HEK293 (cell line): ENCODE data around the gene B2M.

Source experiments
- CTCF ChIA-PET: fragments of 350-600 bp; formaldehyde crosslinking; extraction: SDS; loops from one replicate; lab custom pipeline; 2021; ENCODE audit warnings: antibody characterized with exemption; lab: Yijun Ruan, JAX
- POLR2A ChIA-PET: fragments of 300-600 bp; formaldehyde crosslinking; extraction: SDS; loops from one replicate; lab custom pipeline; 2020; ENCODE audit warnings: antibody characterized with exemption, inconsistent platforms; lab: Yijun Ruan, JAX
- H3K27ac ChIP-seq: fragments of 200-500 bp; sonication (Bioruptor generic); 2 replicates; pipeline ENCODE4 v1.5.1; 2014; ENCODE audit warnings: low read depth, low read length, control low read depth, inconsistent platforms; ENCODE audit errors: extremely low read depth
- H3K36me3 ChIP-seq, 2 experiments: fragments of 200-500 bp in 1 of 2; sonication (Bioruptor generic) in 1 of 2; 1 replicate in 1 of 2; 2 replicates in 1 of 2; pipeline ENCODE4 v1.5.1; 2014 to 2017; ENCODE audit warnings: inconsistent platforms in 2 of 2, low read length in 2 of 2; ENCODE audit not compliant: control insufficient read depth in 2 of 2, insufficient read depth in 1 of 2
- H3K4me1 ChIP-seq: fragments of 200-500 bp; sonication (Bioruptor generic); 2 replicates; pipeline ENCODE4 v1.5.1; 2014; ENCODE audit warnings: mild to moderate bottlenecking, low read length, inconsistent platforms; ENCODE audit not compliant: control insufficient read depth, insufficient read depth
- H3K4me3 ChIP-seq: 2 replicates; pipeline ENCODE4 v1.5.1; 2011; ENCODE audit warnings: low read depth, mild to moderate bottlenecking, control low read depth, low read length, moderate library complexity
- H3K9me3 ChIP-seq: fragments of 200-500 bp; sonication (Bioruptor generic); 2 replicates; pipeline ENCODE4 v1.5.1; 2014; ENCODE audit warnings: low read depth, low read length, inconsistent platforms; ENCODE audit not compliant: control insufficient read depth, insufficient read depth
- GLIS2 ChIP-seq: fragments of 450-650 bp; formaldehyde crosslinking; IDR thresholded peaks from 2 replicates; pipeline ENCODE4 v1.5.1; 2016; ENCODE audit warnings: missing biosample characterization, missing genetic modification characterization
- HOXC10 ChIP-seq: sonication (generic); formaldehyde crosslinking; IDR thresholded peaks from 2 replicates; pipeline ENCODE4 v1.8.1; 2023; ENCODE audit warnings: mild to moderate bottlenecking, missing genetic modification reagents
- OSR2 ChIP-seq: fragments of 450-650 bp; formaldehyde crosslinking; IDR thresholded peaks from 2 replicates; pipeline ENCODE4 v1.5.1; 2016; ENCODE audit warnings: missing biosample characterization, missing genetic modification characterization
- SALL2 ChIP-seq: fragments of 450-650 bp; formaldehyde crosslinking; IDR thresholded peaks from 2 replicates; pipeline ENCODE4 v1.5.0; 2017; ENCODE audit warnings: missing biosample characterization, mild to moderate bottlenecking, missing genetic modification characterization, borderline replicate concordance
- SP3 ChIP-seq: fragments of 450-650 bp; formaldehyde crosslinking; IDR thresholded peaks from 2 replicates; pipeline ENCODE4 v1.5.1; 2016; ENCODE audit warnings: missing biosample characterization, missing genetic modification characterization
- ZFP3 ChIP-seq: fragments of 450-650 bp; formaldehyde crosslinking; IDR thresholded peaks from 2 replicates; pipeline ENCODE4 v1.5.1; 2016; ENCODE audit warnings: low read depth, missing biosample characterization, missing genetic modification characterization
- ZNF112 ChIP-seq: fragments of 450-650 bp; formaldehyde crosslinking; IDR thresholded peaks from 2 replicates; pipeline ENCODE4 v1.5.0; 2017; ENCODE audit warnings: missing biosample characterization, missing genetic modification characterization
- ZNF157 ChIP-seq: fragments of 450-650 bp; formaldehyde crosslinking; IDR thresholded peaks from 2 replicates; pipeline ENCODE4 v1.5.1; 2016; ENCODE audit warnings: missing biosample characterization, missing genetic modification characterization
- ZNF350 ChIP-seq: fragments of 450-650 bp; formaldehyde crosslinking; IDR thresholded peaks from 2 replicates; pipeline ENCODE4 v1.5.0; 2017; ENCODE audit warnings: missing biosample characterization, mild to moderate bottlenecking, missing genetic modification characterization
- ZNF366 ChIP-seq: fragments of 450-650 bp; formaldehyde crosslinking; conservative IDR thresholded peaks from 2 replicates; pipeline ENCODE4 v1.5.1; 2016; ENCODE audit warnings: missing biosample characterization, missing genetic modification characterization
- ZNF37A ChIP-seq: fragments of 450-650 bp; IDR thresholded peaks from 2 replicates; pipeline ENCODE4 v1.5.1; 2018; ENCODE audit warnings: missing biosample characterization, missing genetic modification characterization
- ZNF473 ChIP-seq: fragments of 450-650 bp; formaldehyde crosslinking; IDR thresholded peaks from 2 replicates; pipeline ENCODE4 v1.5.1; 2017; ENCODE audit warnings: missing biosample characterization, missing genetic modification characterization
- ZNF561 ChIP-seq: fragments of 450-650 bp; IDR thresholded peaks from 2 replicates; pipeline ENCODE4 v1.5.1; 2018; ENCODE audit warnings: missing biosample characterization, missing genetic modification characterization, borderline replicate concordance
- ZNF600 ChIP-seq: fragments of 450-650 bp; formaldehyde crosslinking; IDR thresholded peaks from 2 replicates; pipeline ENCODE4 v1.5.1; 2016; ENCODE audit warnings: missing biosample characterization, missing genetic modification characterization
- ZNF610 ChIP-seq: fragments of 450-650 bp; formaldehyde crosslinking; IDR thresholded peaks from 2 replicates; pipeline ENCODE4 v1.5.1; 2016; ENCODE audit warnings: missing biosample characterization, missing genetic modification characterization, borderline replicate concordance
- ZNF629 ChIP-seq: fragments of 450-650 bp; formaldehyde crosslinking; IDR thresholded peaks from 2 replicates; pipeline ENCODE4 v1.5.1; 2017; ENCODE audit warnings: missing biosample characterization, missing genetic modification characterization
- ZNF660 ChIP-seq: fragments of 450-650 bp; IDR thresholded peaks from 2 replicates; pipeline ENCODE4 v1.5.1; 2018; ENCODE audit warnings: missing biosample characterization, mild to moderate bottlenecking, missing genetic modification characterization
- ZNF664 ChIP-seq: fragments of 450-650 bp; formaldehyde crosslinking; IDR thresholded peaks from 2 replicates; pipeline ENCODE4 v1.5.1; 2016; ENCODE audit warnings: missing biosample characterization, missing genetic modification characterization
- ZNF747 ChIP-seq: fragments of 450-650 bp; formaldehyde crosslinking; IDR thresholded peaks from 2 replicates; pipeline ENCODE4 v1.5.1; 2016; ENCODE audit warnings: missing biosample characterization, missing genetic modification characterization
- ZNF791 ChIP-seq: fragments of 450-650 bp; formaldehyde crosslinking; IDR thresholded peaks from 2 replicates; pipeline ENCODE4 v1.5.1; 2016; ENCODE audit warnings: missing biosample characterization, missing genetic modification characterization
- ZNF837 ChIP-seq: fragments of 450-650 bp; formaldehyde crosslinking; IDR thresholded peaks from 2 replicates; pipeline ENCODE4 v1.5.1; 2016; ENCODE audit warnings: missing biosample characterization, missing genetic modification characterization
- ZSCAN16 ChIP-seq: fragments of 450-650 bp; formaldehyde crosslinking; IDR thresholded peaks from 2 replicates; pipeline ENCODE4 v1.5.1; 2016; ENCODE audit warnings: missing biosample characterization, missing genetic modification characterization
- TF ChIP-seq, protein P1 (sequence below): fragments of 450-650 bp; formaldehyde crosslinking; IDR thresholded peaks from 2 replicates; pipeline ENCODE4 v1.5.0; 2017; ENCODE audit warnings: missing biosample characterization, missing genetic modification characterization, borderline replicate concordance
- TF ChIP-seq, protein P2 (sequence below): fragments of 450-650 bp; formaldehyde crosslinking; IDR thresholded peaks from 2 replicates; pipeline ENCODE4 v1.5.1; 2016; ENCODE audit warnings: missing biosample characterization, missing genetic modification characterization, borderline replicate concordance
- TF ChIP-seq, protein P3 (sequence below): fragments of 450-650 bp; formaldehyde crosslinking; IDR thresholded peaks from 2 replicates; pipeline ENCODE4 v1.5.1; 2017; ENCODE audit warnings: missing biosample characterization, missing genetic modification characterization
- TF ChIP-seq, protein P4 (sequence below): fragments of 450-650 bp; formaldehyde crosslinking; IDR thresholded peaks from 2 replicates; pipeline ENCODE4 v1.5.1; 2016; ENCODE audit warnings: missing biosample characterization, missing genetic modification characterization

The B2M gene

DNA sequence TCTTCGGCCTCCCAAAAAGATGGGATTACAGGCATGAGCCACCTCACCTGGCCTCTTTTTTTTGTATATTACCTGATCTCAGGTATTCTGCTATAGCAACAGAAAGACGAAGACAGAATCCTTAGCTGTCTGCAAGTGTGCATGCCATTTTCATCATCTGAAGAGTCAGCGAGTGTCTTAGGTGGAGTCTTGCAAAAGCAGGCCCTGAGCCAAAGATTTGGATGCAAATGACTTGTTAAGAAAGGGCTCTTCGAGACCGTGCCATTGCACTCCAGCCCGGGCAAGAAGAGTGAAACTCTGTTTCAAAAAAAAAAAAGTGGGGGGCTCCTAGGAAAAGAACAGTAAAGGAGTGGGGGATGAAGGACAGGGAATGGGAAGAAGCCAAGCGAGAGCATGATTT is 14.8 kb downstream of the B2M start:
- H3K27ac ChIP-seq: no peak overlapping the region; the same call in 1 of the 2 replicates
- ChIA-PET POLR2A (interaction anchor here (1.0 to 2.0 kb wide), 3 partner anchors 11 to 63 kb away, joined by 3 to 22 read pairs (median 8); partner anchors contain the start of genes B2M, PATL2 and SPG11), CTCF (interaction anchor here (0.6 to 1.0 kb wide), 4 partner anchors 13 to 151 kb away, joined by 3 to 4 read pairs (median 4); no protein-coding TSS in a partner anchor)
- H3K36me3 ChIP-seq: no peaks in the 10 kb centered on the region
- TF ChIP-seq ZSCAN16 (tag by site-specific recombination) (no peak), ZNF157 (tag by site-specific recombination) (no peak), ZFP3 (tag by site-specific recombination) (no peak), ZNF561 (no peak), ZNF610 (tag by site-specific recombination) (no peak), ZNF112 (tag by site-specific recombination) (no peak), ZNF37A (no peak), HOXC10 (CRISPR knock-in tag) (no peak), ZNF747 (tag by site-specific recombination) (no peak), OSR2 (tag by site-specific recombination) (no peak), ZNF366 (no peak), GLIS2 (no peak)
- TF ChIP-seq, protein P1, sequence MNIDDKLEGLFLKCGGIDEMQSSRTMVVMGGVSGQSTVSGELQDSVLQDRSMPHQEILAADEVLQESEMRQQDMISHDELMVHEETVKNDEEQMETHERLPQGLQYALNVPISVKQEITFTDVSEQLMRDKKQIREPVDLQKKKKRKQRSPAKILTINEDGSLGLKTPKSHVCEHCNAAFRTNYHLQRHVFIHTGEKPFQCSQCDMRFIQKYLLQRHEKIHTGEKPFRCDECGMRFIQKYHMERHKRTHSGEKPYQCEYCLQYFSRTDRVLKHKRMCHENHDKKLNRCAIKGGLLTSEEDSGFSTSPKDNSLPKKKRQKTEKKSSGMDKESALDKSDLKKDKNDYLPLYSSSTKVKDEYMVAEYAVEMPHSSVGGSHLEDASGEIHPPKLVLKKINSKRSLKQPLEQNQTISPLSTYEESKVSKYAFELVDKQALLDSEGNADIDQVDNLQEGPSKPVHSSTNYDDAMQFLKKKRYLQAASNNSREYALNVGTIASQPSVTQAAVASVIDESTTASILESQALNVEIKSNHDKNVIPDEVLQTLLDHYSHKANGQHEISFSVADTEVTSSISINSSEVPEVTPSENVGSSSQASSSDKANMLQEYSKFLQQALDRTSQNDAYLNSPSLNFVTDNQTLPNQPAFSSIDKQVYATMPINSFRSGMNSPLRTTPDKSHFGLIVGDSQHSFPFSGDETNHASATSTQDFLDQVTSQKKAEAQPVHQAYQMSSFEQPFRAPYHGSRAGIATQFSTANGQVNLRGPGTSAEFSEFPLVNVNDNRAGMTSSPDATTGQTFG: no peak
- H3K9me3 ChIP-seq: no peaks in the 10 kb centered on the region
- peaks cover 7% of the 10 kb centered on the region; the same call in 1 of the 2 replicates for H3K4me1 ChIP-seq
- H3K4me3 ChIP-seq: no peak overlapping the region

DNA sequence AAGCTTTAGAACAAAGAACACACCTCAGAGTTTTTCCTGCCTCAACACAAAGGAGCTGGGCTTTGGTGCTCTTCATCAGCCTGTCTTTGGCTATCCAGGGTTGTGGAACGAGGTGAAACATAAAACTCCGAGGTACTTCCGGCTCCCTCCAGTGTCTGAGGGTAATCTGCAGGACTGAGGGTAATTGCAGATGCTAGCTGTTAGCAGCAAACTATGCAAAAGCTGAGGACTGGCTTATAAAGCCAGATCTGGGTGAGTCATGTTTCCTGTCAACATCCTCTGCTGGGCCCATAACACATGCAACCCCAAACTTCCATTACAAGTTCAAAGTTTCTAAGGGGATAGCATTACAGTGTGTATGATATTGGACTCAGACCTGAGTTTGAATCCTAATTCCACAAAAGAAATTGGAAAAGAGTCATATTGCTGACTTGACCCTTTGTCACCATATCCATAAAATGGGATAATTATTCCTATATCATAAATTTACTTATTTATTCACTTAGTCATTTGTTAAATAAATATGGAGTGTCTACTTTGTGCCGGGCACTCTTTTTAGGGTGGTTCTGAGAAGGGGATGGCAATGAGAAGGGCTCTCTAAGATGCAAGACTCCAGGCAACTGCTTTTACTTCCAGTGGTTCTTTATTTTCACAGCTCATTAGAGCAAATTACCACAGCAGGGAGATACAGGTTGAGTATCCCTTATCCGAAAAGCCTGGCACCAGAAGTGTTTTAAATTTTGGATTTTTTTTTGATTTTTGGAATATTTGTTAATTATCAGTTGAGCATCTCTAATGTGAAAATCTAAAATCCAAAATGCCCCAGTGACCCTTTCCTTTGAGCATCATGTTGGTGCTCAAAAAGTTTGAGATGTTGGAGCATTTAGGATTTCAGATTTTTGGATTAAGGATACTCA is 15.5 kb downstream of the B2M start:
- no peak overlapping the region for H3K4me3 ChIP-seq
- peak overlapping the region; percentile 18; the same call in 1 of the 2 replicates for H3K27ac ChIP-seq
- peaks cover 0 to 7% of the 10 kb centered on the region in 2 experiments; a peak in 1 of 3 replicates for H3K36me3 ChIP-seq
- H3K4me1 ChIP-seq: peaks cover 7% of the 10 kb centered on the region; the same call in 1 of the 2 replicates
- no peaks in the 10 kb centered on the region for H3K9me3 ChIP-seq
- ChIA-PET CTCF (interaction anchor here (0.6 to 1.4 kb wide), 4 partner anchors 11 to 149 kb away, joined by 3 to 4 read pairs (median 3); no protein-coding TSS in a partner anchor), POLR2A (interaction anchor here (1.0 to 2.0 kb wide), 3 partner anchors 12 to 63 kb away, joined by 3 to 22 read pairs (median 8); partner anchors contain the start of genes B2M, PATL2 and SPG11)
- TF ChIP-seq ZNF660 (tag by site-specific recombination) (peak; percentile 58; the same call in 1 of the 2 replicates), ZNF837 (tag by site-specific recombination) (no peak), ZNF600 (tag by site-specific recombination) (peak; percentile 91), ZNF473 (tag by site-specific recombination) (no peak), SP3 (tag by site-specific recombination) (no peak), ZNF350 (tag by site-specific recombination) (no peak), ZNF664 (tag by site-specific recombination) (no peak), SALL2 (tag by site-specific recombination) (no peak), ZNF629 (tag by site-specific recombination) (peak; percentile 53), ZNF791 (tag by site-specific recombination) (no peak)
- TF ChIP-seq, protein P2, sequence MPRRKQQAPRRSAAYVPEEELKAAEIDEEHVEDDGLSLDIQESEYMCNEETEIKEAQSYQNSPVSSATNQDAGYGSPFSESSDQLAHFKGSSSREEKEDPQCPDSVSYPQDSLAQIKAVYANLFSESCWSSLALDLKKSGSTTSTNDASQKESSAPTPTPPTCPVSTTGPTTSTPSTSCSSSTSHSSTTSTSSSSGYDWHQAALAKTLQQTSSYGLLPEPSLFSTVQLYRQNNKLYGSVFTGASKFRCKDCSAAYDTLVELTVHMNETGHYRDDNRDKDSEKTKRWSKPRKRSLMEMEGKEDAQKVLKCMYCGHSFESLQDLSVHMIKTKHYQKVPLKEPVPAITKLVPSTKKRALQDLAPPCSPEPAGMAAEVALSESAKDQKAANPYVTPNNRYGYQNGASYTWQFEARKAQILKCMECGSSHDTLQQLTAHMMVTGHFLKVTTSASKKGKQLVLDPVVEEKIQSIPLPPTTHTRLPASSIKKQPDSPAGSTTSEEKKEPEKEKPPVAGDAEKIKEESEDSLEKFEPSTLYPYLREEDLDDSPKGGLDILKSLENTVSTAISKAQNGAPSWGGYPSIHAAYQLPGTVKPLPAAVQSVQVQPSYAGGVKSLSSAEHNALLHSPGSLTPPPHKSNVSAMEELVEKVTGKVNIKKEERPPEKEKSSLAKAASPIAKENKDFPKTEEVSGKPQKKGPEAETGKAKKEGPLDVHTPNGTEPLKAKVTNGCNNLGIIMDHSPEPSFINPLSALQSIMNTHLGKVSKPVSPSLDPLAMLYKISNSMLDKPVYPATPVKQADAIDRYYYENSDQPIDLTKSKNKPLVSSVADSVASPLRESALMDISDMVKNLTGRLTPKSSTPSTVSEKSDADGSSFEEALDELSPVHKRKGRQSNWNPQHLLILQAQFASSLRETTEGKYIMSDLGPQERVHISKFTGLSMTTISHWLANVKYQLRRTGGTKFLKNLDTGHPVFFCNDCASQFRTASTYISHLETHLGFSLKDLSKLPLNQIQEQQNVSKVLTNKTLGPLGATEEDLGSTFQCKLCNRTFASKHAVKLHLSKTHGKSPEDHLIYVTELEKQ (tag by site-specific recombination): no peak
- TF ChIP-seq, protein P3, sequence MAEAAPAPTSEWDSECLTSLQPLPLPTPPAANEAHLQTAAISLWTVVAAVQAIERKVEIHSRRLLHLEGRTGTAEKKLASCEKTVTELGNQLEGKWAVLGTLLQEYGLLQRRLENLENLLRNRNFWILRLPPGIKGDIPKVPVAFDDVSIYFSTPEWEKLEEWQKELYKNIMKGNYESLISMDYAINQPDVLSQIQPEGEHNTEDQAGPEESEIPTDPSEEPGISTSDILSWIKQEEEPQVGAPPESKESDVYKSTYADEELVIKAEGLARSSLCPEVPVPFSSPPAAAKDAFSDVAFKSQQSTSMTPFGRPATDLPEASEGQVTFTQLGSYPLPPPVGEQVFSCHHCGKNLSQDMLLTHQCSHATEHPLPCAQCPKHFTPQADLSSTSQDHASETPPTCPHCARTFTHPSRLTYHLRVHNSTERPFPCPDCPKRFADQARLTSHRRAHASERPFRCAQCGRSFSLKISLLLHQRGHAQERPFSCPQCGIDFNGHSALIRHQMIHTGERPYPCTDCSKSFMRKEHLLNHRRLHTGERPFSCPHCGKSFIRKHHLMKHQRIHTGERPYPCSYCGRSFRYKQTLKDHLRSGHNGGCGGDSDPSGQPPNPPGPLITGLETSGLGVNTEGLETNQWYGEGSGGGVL: 0 out of 2 replicates have a peak, but pooled peaks have one; percentile 6
- TF ChIP-seq, protein P4, sequence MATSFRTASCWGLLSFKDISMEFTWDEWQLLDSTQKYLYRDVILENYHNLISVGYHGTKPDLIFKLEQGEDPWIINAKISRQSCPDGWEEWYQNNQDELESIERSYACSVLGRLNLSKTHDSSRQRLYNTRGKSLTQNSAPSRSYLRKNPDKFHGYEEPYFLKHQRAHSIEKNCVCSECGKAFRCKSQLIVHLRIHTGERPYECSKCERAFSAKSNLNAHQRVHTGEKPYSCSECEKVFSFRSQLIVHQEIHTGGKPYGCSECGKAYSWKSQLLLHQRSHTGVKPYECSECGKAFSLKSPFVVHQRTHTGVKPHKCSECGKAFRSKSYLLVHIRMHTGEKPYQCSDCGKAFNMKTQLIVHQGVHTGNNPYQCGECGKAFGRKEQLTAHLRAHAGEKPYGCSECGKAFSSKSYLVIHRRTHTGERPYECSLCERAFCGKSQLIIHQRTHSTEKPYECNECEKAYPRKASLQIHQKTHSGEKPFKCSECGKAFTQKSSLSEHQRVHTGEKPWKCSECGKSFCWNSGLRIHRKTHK (tag by site-specific recombination): no peak
